HepG2 (cell line): ENCODE data around the gene CLEC2A. TPM values are rescaled to one million over a fixed set of nuclear protein-coding genes. Genes with fewer than 3 reads are reported as not detected.

ENCODE experiments used
- ATAC-seq: fragments of 200-7000 bp; cut with Tn5 transposase; 3 replicates; pipeline ENCODE4 v1.9.1; 2020; ENCODE audit warnings: mild to moderate bottlenecking, moderate library complexity
- BruUV-seq: library from RNA; stranded (reverse); fragments of 400-500 nt; replicated peaks from 2 replicates; lab custom pipeline; 2021; lab: Mats Ljungman, UMichigan
- CTCF ChIA-PET: fragments of 300-600 bp; formaldehyde crosslinking; extraction: SDS; loops from one replicate; lab custom pipeline; 2021; ENCODE audit warnings: low total read pairs, inconsistent platforms, low intra/inter-chr PET ratio; lab: Yijun Ruan, JAX
- POLR2A ChIA-PET: fragments of 350-600 bp; sonication (Branson Sonifier 250); formaldehyde crosslinking; loops from one replicate; lab custom pipeline; 2020; ENCODE audit warnings: antibody characterized with exemption, inconsistent platforms; lab: Yijun Ruan, JAX
- DNase-seq: peaks from one replicate; pipeline ENCODE4 v3.0.0-alpha.2; 2015; ENCODE audit warnings: low spot score
- FAIRE-seq: peaks from 3 replicates; lab custom pipeline; 2011; peaks lifted over from hg19 to GRCh38; lab: Jason Lieb, UNC
- H2AFZ ChIP-seq: one replicate; pipeline ENCODE4 v1.6.1; 2011; ENCODE audit warnings: low read length, inconsistent platforms
- H3K27ac ChIP-seq: fragments of 300-600 bp; 3 replicates; pipeline ENCODE4 v1.8.0; 2011; ENCODE audit warnings: mixed run types, mild to moderate bottlenecking, mixed read lengths, low read length, inconsistent platforms; ENCODE audit not compliant: insufficient read depth; ENCODE audit errors: extremely low read length
- H3K27me3 ChIP-seq, 2 experiments: fragments of 200-600 bp in 1 of 2; 2 replicates in 1 of 2; 3 replicates in 1 of 2; pipeline versions ENCODE4 v1.6.0 to v1.8.0; 2011; ENCODE audit warnings: low read length in 2 of 2, mild to moderate bottlenecking in 2 of 2, moderate library complexity in 2 of 2, inconsistent platforms in 1 of 2; ENCODE audit not compliant: insufficient read depth in 2 of 2, control insufficient read depth in 1 of 2
- H3K36me3 ChIP-seq, 2 experiments: fragments of 200-600 bp in 1 of 2; replicated peaks in 1 of 2; 2 replicates in 1 of 2; 3 replicates in 1 of 2; pipeline versions ENCODE4 v1.5.1 to v1.8.0; 2011; ENCODE audit warnings: low read length in 2 of 2, inconsistent platforms in 1 of 2; ENCODE audit not compliant: insufficient read depth in 2 of 2, control insufficient read depth in 1 of 2
- H3K4me1 ChIP-seq: 2 replicates; pipeline ENCODE4 v1.5.1; 2012; ENCODE audit warnings: low read length, inconsistent platforms; ENCODE audit not compliant: insufficient read depth
- H3K4me2 ChIP-seq: 2 replicates; pipeline ENCODE4 v1.6.0; 2011; ENCODE audit warnings: low read depth, low read length, inconsistent platforms
- H3K4me3 ChIP-seq, 3 experiments: fragments of 200-600 bp in 1 of 3; sonication (generic), shearing (Covaris generic) in 1 of 3; replicated peaks in 1 of 3; 2 replicates each; pipeline ENCODE4 v1.5.1; 2011 to 2016; ENCODE audit warnings: low read length in 3 of 3, inconsistent platforms in 2 of 3, low read depth in 2 of 3, mild to moderate bottlenecking in 2 of 3, control low read depth in 1 of 3, mixed read lengths in 1 of 3; ENCODE audit not compliant: insufficient read depth in 1 of 3
- H3K79me2 ChIP-seq: one replicate; pipeline ENCODE4 v1.6.1; 2011; ENCODE audit warnings: low read length, inconsistent platforms; ENCODE audit not compliant: insufficient read depth
- H3K9ac ChIP-seq: 2 replicates; pipeline ENCODE4 v1.6.0; 2011; ENCODE audit warnings: mild to moderate bottlenecking, low read depth, low read length, inconsistent platforms; ENCODE audit not compliant: insufficient read depth
- H3K9me3 ChIP-seq: 2 replicates; pipeline ENCODE4 v1.5.1; 2012; ENCODE audit warnings: mild to moderate bottlenecking, low read length
- H4K20me1 ChIP-seq: 2 replicates; pipeline ENCODE4 v1.6.0; 2011; ENCODE audit warnings: inconsistent platforms, mild to moderate bottlenecking, low read length, moderate library complexity; ENCODE audit not compliant: insufficient read depth
- BRD4 ChIP-seq: sonication (generic); formaldehyde crosslinking; IDR thresholded peaks from 2 replicates; pipeline ENCODE4 v1.4.0; 2020; ENCODE audit warnings: missing genetic modification reagents
- CENPT ChIP-seq: sonication (generic); formaldehyde crosslinking; IDR thresholded peaks from 2 replicates; pipeline ENCODE4 v1.8.0; 2022; ENCODE audit warnings: low read depth, mild to moderate bottlenecking, moderate library complexity, missing genetic modification reagents
- CHD2 ChIP-seq: IDR thresholded peaks from 2 replicates; pipeline ENCODE4 v1.6.1; 2011; ENCODE audit warnings: low read depth, low read length, improper control_type of control experiment
- IRF2 ChIP-seq: IDR thresholded peaks from 2 replicates; pipeline ENCODE4 v1.6.1; 2018; ENCODE audit warnings: missing genetic modification reagents, missing compliant biosample characterization
- KAT8 ChIP-seq: IDR thresholded peaks from 2 replicates; pipeline ENCODE4 v1.6.1; 2016; ENCODE audit warnings: missing genetic modification reagents, missing compliant biosample characterization
- MLXIP ChIP-seq: sonication (generic); formaldehyde crosslinking; IDR thresholded peaks from 2 replicates; pipeline ENCODE4 v1.9.0; 2021; ENCODE audit warnings: missing genetic modification reagents, borderline replicate concordance
- SRSF1 ChIP-seq: fragments of 200-400 bp; formaldehyde crosslinking; optimal IDR thresholded peaks from 2 replicates; pipeline ENCODE3; 2017; ENCODE audit warnings: mild to moderate bottlenecking, low read depth, low read length, moderate library complexity
- U2AF2 ChIP-seq: fragments of 200-400 bp; formaldehyde crosslinking; IDR thresholded peaks from 2 replicates; pipeline ENCODE4 v1.6.1; 2017; ENCODE audit warnings: low read depth, mild to moderate bottlenecking, low read length
- ZNF17 ChIP-seq: sonication (generic); formaldehyde crosslinking; IDR thresholded peaks from 2 replicates; pipeline ENCODE4 v1.5.0; 2020; ENCODE audit warnings: mild to moderate bottlenecking, missing genetic modification reagents
- ZNF264 ChIP-seq: sonication (generic); formaldehyde crosslinking; IDR thresholded peaks from 2 replicates; pipeline ENCODE4 v1.4.0; 2020; ENCODE audit warnings: missing genetic modification reagents
- ZNF274 ChIP-seq: sonication (generic); formaldehyde crosslinking; IDR thresholded peaks from 2 replicates; pipeline ENCODE4 v1.5.1; 2020; ENCODE audit warnings: mild to moderate bottlenecking, missing genetic modification reagents
- ZNF34 ChIP-seq: sonication (generic); formaldehyde crosslinking; IDR thresholded peaks from 2 replicates; pipeline ENCODE4 v1.4.0; 2020; ENCODE audit warnings: mild to moderate bottlenecking, missing genetic modification reagents, borderline replicate concordance
- ZNF513 ChIP-seq: sonication (generic); formaldehyde crosslinking; conservative IDR thresholded peaks from 2 replicates; pipeline ENCODE4 v1.5.0; 2020; ENCODE audit warnings: missing genetic modification reagents
- ZNF580 ChIP-seq: IDR thresholded peaks from 2 replicates; pipeline ENCODE4 v1.6.1; 2016; ENCODE audit warnings: low read depth, borderline replicate concordance
- ZNF761 ChIP-seq: sonication (generic); formaldehyde crosslinking; conservative IDR thresholded peaks from 2 replicates; pipeline ENCODE4 v1.4.0; 2020; ENCODE audit warnings: mild to moderate bottlenecking, missing genetic modification reagents
- ZNF781 ChIP-seq: sonication (generic); formaldehyde crosslinking; IDR thresholded peaks from 2 replicates; pipeline ENCODE4 v1.5.1; 2020; ENCODE audit warnings: borderline replicate concordance, mild to moderate bottlenecking, missing genetic modification reagents; ENCODE audit errors: not compliant biosample characterization
- ZSCAN29 ChIP-seq: sonication (generic); formaldehyde crosslinking; conservative IDR thresholded peaks from 2 replicates; pipeline ENCODE4 v1.4.0; 2020; ENCODE audit warnings: mild to moderate bottlenecking, missing genetic modification reagents
- WGBS: methylation state at CpG from one replicate; pipeline ENCODE4 v1.1.6; 2017; ENCODE audit warnings: low lambda C conversion rate; 5-methylcytosine and 5-hydroxymethylcytosine counted together
- in situ Hi-C: cut with HindIII; loops from 2 replicates; pipeline ENCODE4 v1.10.0; 2017; ENCODE audit warnings: low pct_unique_long_range_greater_than_20kb; ENCODE audit not compliant: extremely low pct_ligation_motif_present
- intact Hi-C: fragments of 100-400 bp; cut with micrococcal nuclease; formaldehyde crosslinking; loops from one replicate; pipeline ENCODE4 v1.10.0; 2022; ENCODE audit not compliant: unreplicated experiment
- polyA plus RNA-seq, 8 experiments: library from polyadenylated mRNA; depleted of rRNA in 3 of 8; stranded (reverse) in 7 of 8; unstranded in 1 of 8; fragments of >200 nt; fragmentation: Illumina TruSeq in 4 of 8; extraction: Trizol in 4 of 8; gene quantifications; 2 replicates each; pipeline versions ENCODE4 v1.2.1 to v1.2.3, GENCODE V29; 2011 to 2016; ENCODE audit warnings: low read depth in 4 of 8, missing spikeins in 1 of 8, mixed read lengths in 1 of 8; ENCODE audit not compliant: insufficient read depth in 1 of 8
- total RNA-seq, 5 experiments: library from RNA; depleted of rRNA; stranded (reverse); fragments of >200 nt; fragmentation: Illumina TruSeq; extraction: Trizol; gene quantifications; 2 replicates each; pipeline ENCODE4 v1.2.3, GENCODE V29; 2016; ENCODE audit warnings: low read depth in 1 of 5

The CLEC2A gene
- total and polyA plus RNA-seq, 2 of the 13 experiments (the other 11 are each of a cell fraction or from before 2014, with no cell fraction given): not detected

- FAIRE-seq (no peak), DNase-seq (no peak), ATAC-seq (no peak)
- no peaks in the 10 kb centered on the region for H4K20me1 ChIP-seq
- TF ChIP-seq ZNF264 (CRISPR knock-in tag) (no peak), ZNF17 (CRISPR knock-in tag) (no peak), ZNF781 (no peak), KAT8 (no peak), ZNF580 (CRISPR knock-in tag) (no peak), MLXIP (CRISPR knock-in tag) (no peak), ZSCAN29 (CRISPR knock-in tag) (no peak), U2AF2 (no peak), ZNF34 (CRISPR knock-in tag) (no peak), CHD2 (no peak), ZNF761 (CRISPR knock-in tag) (no peak), IRF2 (CRISPR knock-in tag) (no peak), BRD4 (CRISPR knock-in tag) (no peak), ZNF513 (CRISPR knock-in tag) (no peak), CENPT (CRISPR knock-in tag) (no peak), SRSF1 (no peak), ZNF274 (no peak)
- peaks cover 0 to 7% of the 10 kb centered on the region in 2 experiments; a peak in 1 of 5 replicates for H3K27me3 ChIP-seq
- H3K9me3 ChIP-seq: peaks cover 32% of the 10 kb centered on the region
- H3K9ac ChIP-seq: no peak overlapping the region
- no peaks in the 10 kb centered on the region for H3K79me2 ChIP-seq
- H3K4me2 ChIP-seq: no peak overlapping the region
- H3K36me3 ChIP-seq: no peaks in the 10 kb centered on the region
- CTCF ChIA-PET: no interaction called here
- BruUV-seq: no TSS peak
- POLR2A ChIA-PET: no interaction called here
- WGBS: 15% methylated on average over 2 of the region's 2 CpGs
- no peaks in the 10 kb centered on the region for H3K4me1 ChIP-seq
- H3K4me3 ChIP-seq: no peak overlapping the region
- in situ Hi-C loops: no loop called here
- intact Hi-C loops: no loop called here
- H3K27ac ChIP-seq: no peak overlapping the region
- H2AFZ ChIP-seq: no peak overlapping the region
Measured at GRCh38 chr12:9906873-9907272, 25.3 kb downstream of the CLEC2A start.
